ENCODE data around the gene STX8.

Gene STX8

DNA sequence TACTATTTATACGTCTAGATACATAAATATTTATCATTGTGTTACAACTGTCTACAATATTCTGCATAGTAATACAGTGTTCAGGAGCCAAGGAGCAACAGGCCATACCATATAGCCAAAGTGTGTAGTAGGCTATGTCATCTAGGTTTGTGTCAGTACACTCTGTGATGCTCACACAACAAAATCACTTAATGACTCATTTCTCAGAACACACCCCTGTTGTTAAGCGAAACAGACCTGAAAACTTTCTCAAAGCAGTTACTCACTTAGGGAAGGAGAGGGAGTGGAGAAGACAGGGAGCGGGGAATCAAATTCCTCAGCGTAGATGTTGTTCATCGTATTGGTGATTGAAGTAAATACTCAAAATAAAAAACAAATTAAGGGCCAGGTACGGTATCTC lies 269.5 kb downstream of the STX8 start:
- DNase-seq (ENCODE audit: extremely low spot score), result no peak
- no peak for TF ChIP-seq ZNF384 (IDR thresholded peaks at IDR 0.05)
- TF ChIP-seq ARNT (IDR thresholded peaks at IDR 0.05), result no peak
- no peak for TF ChIP-seq LEF1 (IDR thresholded peaks at IDR 0.05; ENCODE audit: borderline replicate concordance)
- no peak for TF ChIP-seq TARDBP (IDR thresholded peaks at IDR 0.05)
- no peak for TF ChIP-seq FOXK2 (IDR thresholded peaks at IDR 0.05)
- no peak for TF ChIP-seq SP1 (IDR thresholded peaks at IDR 0.05)
- TF ChIP-seq CTBP1 (IDR thresholded peaks at IDR 0.05; ENCODE audit: borderline replicate concordance), result no peak
- TF ChIP-seq L3MBTL2 (conservative IDR thresholded peaks at IDR 0.05), result no peak
- TF ChIP-seq SUZ12 (IDR thresholded peaks at IDR 0.05), result no peak
- TF ChIP-seq FOXA1 (IDR thresholded peaks at IDR 0.05), result no peak
- no peak for TF ChIP-seq FOXM1 (IDR thresholded peaks at IDR 0.05; ENCODE audit: borderline replicate concordance)
- no peak for TF ChIP-seq BHLHE40 (IDR thresholded peaks at IDR 0.05; ENCODE audit: borderline replicate concordance)
- no peak for TF ChIP-seq HDGF (IDR thresholded peaks at IDR 0.05; ENCODE audit: borderline replicate concordance)
- TF ChIP-seq NFRKB (IDR thresholded peaks at IDR 0.05), result no peak
- TF ChIP-seq ELF4 (IDR thresholded peaks at IDR 0.05), result no peak
- TF ChIP-seq, protein P1, sequence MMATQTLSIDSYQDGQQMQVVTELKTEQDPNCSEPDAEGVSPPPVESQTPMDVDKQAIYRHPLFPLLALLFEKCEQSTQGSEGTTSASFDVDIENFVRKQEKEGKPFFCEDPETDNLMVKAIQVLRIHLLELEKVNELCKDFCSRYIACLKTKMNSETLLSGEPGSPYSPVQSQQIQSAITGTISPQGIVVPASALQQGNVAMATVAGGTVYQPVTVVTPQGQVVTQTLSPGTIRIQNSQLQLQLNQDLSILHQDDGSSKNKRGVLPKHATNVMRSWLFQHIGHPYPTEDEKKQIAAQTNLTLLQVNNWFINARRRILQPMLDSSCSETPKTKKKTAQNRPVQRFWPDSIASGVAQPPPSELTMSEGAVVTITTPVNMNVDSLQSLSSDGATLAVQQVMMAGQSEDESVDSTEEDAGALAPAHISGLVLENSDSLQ (IDR thresholded peaks at IDR 0.05), result no peak
- ChIA-PET POLR2A (no interaction called here), CTCF (no interaction called here)

DNA sequence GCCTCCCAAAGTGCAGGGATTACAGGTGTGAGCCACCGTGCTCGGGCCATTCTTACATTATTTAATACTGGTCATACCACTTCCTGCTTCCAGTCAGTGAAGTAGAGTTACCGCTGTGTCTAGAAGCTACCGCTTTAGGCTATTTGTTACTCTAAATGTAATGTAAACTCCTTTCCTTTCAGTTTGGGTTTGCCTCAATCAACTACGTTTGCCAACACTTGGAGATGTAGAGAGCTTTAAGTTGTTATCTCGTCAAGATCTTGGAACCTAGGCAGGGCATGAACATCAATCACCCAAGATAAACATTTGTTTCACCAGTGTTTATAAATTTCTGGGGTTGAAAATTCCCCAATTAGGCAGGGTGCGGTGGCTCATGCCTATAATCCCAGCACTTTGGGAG lies 275.9 kb downstream of the STX8 start:
- no peak for DNase-seq (ENCODE audit: extremely low spot score)
- ChIA-PET POLR2A (no interaction called here), CTCF (no interaction called here)
- TF ChIP-seq FOXM1 (IDR thresholded peaks at IDR 0.05; ENCODE audit: borderline replicate concordance), result no peak
- no peak for TF ChIP-seq HDGF (IDR thresholded peaks at IDR 0.05; ENCODE audit: borderline replicate concordance)
- TF ChIP-seq ZNF384 (IDR thresholded peaks at IDR 0.05), result no peak
- no peak for TF ChIP-seq TARDBP (IDR thresholded peaks at IDR 0.05)
- no peak for TF ChIP-seq FOXA1 (IDR thresholded peaks at IDR 0.05)
- no peak for TF ChIP-seq CTBP1 (IDR thresholded peaks at IDR 0.05; ENCODE audit: borderline replicate concordance)
- TF ChIP-seq L3MBTL2 (conservative IDR thresholded peaks at IDR 0.05), result no peak
- no peak for TF ChIP-seq SUZ12 (IDR thresholded peaks at IDR 0.05)
- TF ChIP-seq FOXK2 (IDR thresholded peaks at IDR 0.05), result no peak

DNA sequence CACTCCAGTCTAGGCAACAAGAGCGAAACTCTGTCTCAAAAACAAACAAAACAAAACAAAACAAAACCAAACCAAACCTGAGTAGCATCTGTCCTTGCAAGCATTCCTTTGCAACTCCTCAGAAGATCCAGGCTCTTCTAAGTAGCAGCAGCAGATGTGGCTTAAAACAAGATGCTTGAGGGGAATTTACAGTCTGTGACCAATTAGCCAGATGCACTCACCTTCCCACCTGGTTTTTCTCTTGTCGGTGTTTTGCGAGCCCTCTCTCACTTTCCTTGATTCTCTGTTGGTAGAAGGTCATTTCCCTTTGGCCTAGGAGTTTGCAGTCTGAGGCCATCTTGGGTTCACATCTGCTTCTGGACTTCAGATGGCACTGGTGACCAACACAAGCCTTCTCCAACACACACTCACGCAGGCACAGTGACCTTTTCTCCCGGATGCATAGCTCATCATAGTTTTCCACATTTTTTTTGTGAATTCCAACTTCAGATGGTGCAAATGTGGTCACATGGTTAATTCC lies 276.8 kb downstream of the STX8 start:
- DNase-seq (ENCODE audit: extremely low spot score), result no peak
- ChIA-PET CTCF (no interaction called here), POLR2A (no interaction called here)
- TF ChIP-seq ELF4 (IDR thresholded peaks at IDR 0.05), result no peak
- TF ChIP-seq, protein P1 (IDR thresholded peaks at IDR 0.05), result no peak
- TF ChIP-seq LEF1 (IDR thresholded peaks at IDR 0.05; ENCODE audit: borderline replicate concordance), result no peak
- TF ChIP-seq SUZ12 (IDR thresholded peaks at IDR 0.05), result no peak
- TF ChIP-seq ZNF384 (IDR thresholded peaks at IDR 0.05), result no peak
- no peak for TF ChIP-seq NFRKB (IDR thresholded peaks at IDR 0.05)
- TF ChIP-seq CTBP1 (IDR thresholded peaks at IDR 0.05; ENCODE audit: borderline replicate concordance), result no peak
- no peak for TF ChIP-seq SP1 (IDR thresholded peaks at IDR 0.05)
- TF ChIP-seq FOXK2 (IDR thresholded peaks at IDR 0.05), result no peak

DNA sequence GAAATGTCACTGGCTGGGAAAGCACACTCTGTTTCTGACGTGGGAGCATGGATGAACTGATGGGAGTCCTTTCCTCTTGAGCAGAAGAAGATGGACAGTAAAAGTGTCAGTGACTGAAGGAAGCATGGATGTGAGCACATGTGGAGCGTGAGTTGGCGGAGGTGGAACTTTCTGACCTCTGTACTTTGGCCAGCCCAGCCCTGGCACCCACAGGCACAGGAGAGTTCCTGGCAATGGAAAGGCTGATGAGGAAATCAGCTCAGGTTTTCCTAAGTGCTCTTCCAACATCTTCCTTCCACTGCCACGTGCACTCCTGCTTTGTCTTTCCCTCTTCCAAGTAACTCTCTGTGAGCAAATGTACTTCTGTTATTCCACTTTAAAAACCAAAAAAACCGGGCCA lies 277.5 kb downstream of the STX8 start:
- POLR2A ChIA-PET, result no interaction called here

DNA sequence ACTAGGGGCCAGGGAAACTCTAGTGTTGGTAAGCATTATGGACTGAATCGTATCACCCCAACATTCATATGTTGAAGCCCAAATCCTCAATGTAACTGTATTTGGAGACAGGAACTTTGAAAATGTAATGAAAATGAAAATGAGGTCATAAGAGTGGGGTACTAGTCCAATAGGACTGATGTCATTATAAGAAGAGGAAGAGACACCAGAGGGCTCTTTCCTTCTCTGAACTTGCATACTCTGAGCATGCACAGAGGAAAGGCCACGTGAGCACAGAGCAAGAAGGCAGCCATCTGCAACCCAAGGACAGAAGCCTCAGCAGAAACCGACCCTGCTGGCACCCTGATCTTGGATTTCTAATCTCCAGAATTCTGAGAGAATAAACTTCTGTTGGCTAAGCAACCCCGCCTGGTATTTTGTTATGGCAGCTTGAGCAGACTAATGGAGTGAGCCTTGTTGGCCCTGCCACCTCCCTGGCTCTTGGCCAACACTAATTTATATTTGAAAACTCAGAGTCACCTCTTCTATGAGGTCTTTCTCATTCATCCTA lies 280.9 kb downstream of the STX8 start:
- CTCF ChIA-PET, result no interaction called here
- POLR2A ChIA-PET, result no interaction called here
- no peak for DNase-seq (ENCODE audit: extremely low spot score)
- no peak for TF ChIP-seq ELF4 (IDR thresholded peaks at IDR 0.05)
- TF ChIP-seq FOXK2 (IDR thresholded peaks at IDR 0.05), result no peak
- no peak for TF ChIP-seq HDGF (IDR thresholded peaks at IDR 0.05; ENCODE audit: borderline replicate concordance)
- no peak for TF ChIP-seq ARNT (IDR thresholded peaks at IDR 0.05)

More for the DNA sequence above, 277.5 kb downstream of the STX8 start:
- no peak for TF ChIP-seq SUZ12 (IDR thresholded peaks at IDR 0.05)
- TF ChIP-seq ELF4 (IDR thresholded peaks at IDR 0.05), result no peak
- TF ChIP-seq FOXM1 (IDR thresholded peaks at IDR 0.05; ENCODE audit: borderline replicate concordance), result no peak
- TF ChIP-seq BHLHE40 (IDR thresholded peaks at IDR 0.05; ENCODE audit: borderline replicate concordance), result no peak
- no peak for TF ChIP-seq CTBP1 (IDR thresholded peaks at IDR 0.05; ENCODE audit: borderline replicate concordance)
- TF ChIP-seq LEF1 (IDR thresholded peaks at IDR 0.05; ENCODE audit: borderline replicate concordance), result no peak
- TF ChIP-seq TARDBP (IDR thresholded peaks at IDR 0.05), result no peak
- no peak for TF ChIP-seq FOXA1 (IDR thresholded peaks at IDR 0.05)
- TF ChIP-seq FOXK2 (IDR thresholded peaks at IDR 0.05), result no peak
- no peak for TF ChIP-seq HDGF (IDR thresholded peaks at IDR 0.05; ENCODE audit: borderline replicate concordance)
- no peak for TF ChIP-seq L3MBTL2 (conservative IDR thresholded peaks at IDR 0.05)
- no peak for TF ChIP-seq ZNF384 (IDR thresholded peaks at IDR 0.05)
- TF ChIP-seq, protein P1 (IDR thresholded peaks at IDR 0.05), result no peak
- no peak for TF ChIP-seq ARNT (IDR thresholded peaks at IDR 0.05)
- TF ChIP-seq SP1 (IDR thresholded peaks at IDR 0.05), result no peak
- TF ChIP-seq NFRKB (IDR thresholded peaks at IDR 0.05), result no peak
- DNase-seq (ENCODE audit: extremely low spot score), result no peak
- CTCF ChIA-PET, result no interaction called here

DNA sequence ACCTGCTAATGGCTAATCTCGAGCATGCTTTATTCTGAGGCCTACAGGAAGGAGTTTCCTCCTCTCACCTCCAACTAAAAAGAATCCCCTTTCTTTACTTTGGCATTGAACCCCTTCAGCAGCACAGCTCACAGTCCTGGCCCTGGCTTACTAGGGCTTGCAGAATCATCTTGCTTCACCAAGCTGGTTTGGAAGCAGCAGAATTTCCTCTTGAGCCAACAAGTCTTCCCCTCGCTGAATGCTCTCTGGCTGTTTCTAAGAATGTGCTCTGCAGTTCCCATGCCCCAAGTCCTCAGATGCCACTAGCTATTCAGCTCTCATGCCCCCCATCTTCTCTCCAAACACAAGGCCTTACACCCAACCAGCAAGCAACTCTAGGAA lies 283.1 kb downstream of the STX8 start:
- CTCF ChIA-PET, result interaction anchor here (0.6 to 2.3 kb wide), 5 partner anchors 10 to 295 kb away, joined by 3 to 9 read pairs (median 3); no protein-coding TSS in a partner anchor
- POLR2A ChIA-PET, result no interaction called here
- DNase-seq (ENCODE audit: extremely low spot score), result no peak
- TF ChIP-seq SP1 (IDR thresholded peaks at IDR 0.05), result no peak
- TF ChIP-seq, protein P1 (IDR thresholded peaks at IDR 0.05), result no peak
- no peak for TF ChIP-seq SUZ12 (IDR thresholded peaks at IDR 0.05)
- TF ChIP-seq ELF4 (IDR thresholded peaks at IDR 0.05), result no peak
- TF ChIP-seq BHLHE40 (IDR thresholded peaks at IDR 0.05; ENCODE audit: borderline replicate concordance), result no peak
- no peak for TF ChIP-seq CTBP1 (IDR thresholded peaks at IDR 0.05; ENCODE audit: borderline replicate concordance)
- TF ChIP-seq NFRKB (IDR thresholded peaks at IDR 0.05), result no peak
- TF ChIP-seq ARNT (IDR thresholded peaks at IDR 0.05), result no peak
- no peak for TF ChIP-seq FOXA1 (IDR thresholded peaks at IDR 0.05)
- TF ChIP-seq ZNF384 (IDR thresholded peaks at IDR 0.05), result no peak
